Measurements from ENCODE around the gene ZSCAN22. TPM values are rescaled to one million over a fixed set of nuclear protein-coding genes. Genes with fewer than 3 reads are reported as not detected.

The ZSCAN22 gene
- total and polyA plus RNA-seq, 2 of the 4 experiments (the other 2 are of a cell fraction), result 2.2 to 2.5 TPM

- POLR2A ChIA-PET (ENCODE audit: unreplicated experiment), result no interaction called here
- no peak for ATAC-seq (ENCODE audit: low read depth)
- H3K4me3 ChIP-seq (ENCODE audit: insufficient read depth, low read depth, low read length), result no peak overlapping the region
Observed at GRCh38 chr19:58319241-58319640, 7.6 kb upstream of the ZSCAN22 start.

More at GRCh38 chr19:58319241-58319640, 7.6 kb upstream of the ZSCAN22 start:
- H3K4me2 ChIP-seq (ENCODE audit: low read depth, low read length), result no peak overlapping the region
- no peak overlapping the region for H3K27ac ChIP-seq (ENCODE audit: insufficient read depth, low read length)
- no peak for DNase-seq
- CTCF ChIA-PET, result no interaction called here
- no peak overlapping the region for H4K91ac ChIP-seq (ENCODE audit: insufficient read depth, low read depth, low read length)
- H3K4ac ChIP-seq (ENCODE audit: low read depth, low read length), result no peak overlapping the region
- H3K79me1 ChIP-seq (ENCODE audit: low read depth in 1 of 2, low read length in 2 of 2), result peaks cover 14 to 34% of the 10 kb centered on the region in 2 experiments; a peak in 3 of 4 replicates
- H2AFZ ChIP-seq (replicated peaks; ENCODE audit: low read length, poor library complexity), result no peak overlapping the region
- no peak overlapping the region for H4K5ac ChIP-seq (ENCODE audit: low read depth, low read length)
- no peak overlapping the region for H3K14ac ChIP-seq (replicated peaks; ENCODE audit: low read depth, low read length)
- no peak overlapping the region for H3K23ac ChIP-seq (ENCODE audit: low read depth, low read length)
- H4K20me1 ChIP-seq (ENCODE audit: insufficient read depth, low read length), result peaks cover 28% of the 10 kb centered on the region
- H3K56ac ChIP-seq (ENCODE audit: extremely low read depth, insufficient read depth, low read length), result no peak overlapping the region
- H2BK15ac ChIP-seq (ENCODE audit: low read depth, low read length), result no peak overlapping the region
- no peak overlapping the region for H2BK5ac ChIP-seq (ENCODE audit: low read depth, low read length, poor library complexity, severe bottlenecking)
- H2AK5ac ChIP-seq (ENCODE audit: low read depth, low read length), result no peak overlapping the region
- peaks cover 23% of the 10 kb centered on the region for H3K36me3 ChIP-seq (ENCODE audit: control insufficient read depth, insufficient read depth, low read length)
- 0 out of 2 replicates have a peak, but pooled peaks cover 10% of the 10 kb centered on the region for H3K9me1 ChIP-seq (ENCODE audit: insufficient read depth, low read length)
- 97% methylated on average over 8 of the region's 10 CpGs; no CpG with 5 or more reads in 1 of the 2 experiments for WGBS, 2 experiments (ENCODE audit: extremely low coverage in 2 of 2, insufficient read length in 1 of 2)
- no TSS peak for BruUV-seq (replicated peaks)
- in situ Hi-C loops (cut with MboI; ENCODE audit: low sequenced_read_pairs), result no loop called here
- dilution Hi-C loops (cut with HindIII; ENCODE audit: low sequenced_read_pairs, unreplicated experiment), result no loop called here
- intact Hi-C loops (cut with micrococcal nuclease), result no loop called here
- H2BK20ac ChIP-seq (ENCODE audit: low read depth, low read length), result no peak overlapping the region
- H3K27me3 ChIP-seq (ENCODE audit: control insufficient read depth, insufficient read depth, low read length), result no peaks in the 10 kb centered on the region
- no peaks in the 10 kb centered on the region for H3K9me3 ChIP-seq (ENCODE audit: control insufficient read depth, insufficient read depth, low read length)
- no peaks in the 10 kb centered on the region for H3K4me1 ChIP-seq (ENCODE audit: control insufficient read depth, insufficient read depth, low read length)
- no peak overlapping the region for H2AK9ac ChIP-seq (replicated peaks; ENCODE audit: low read depth, low read length, poor library complexity)
- no peak overlapping the region for H2BK120ac ChIP-seq (ENCODE audit: low read depth, low read length)
- H3K9ac ChIP-seq (ENCODE audit: low read depth, low read length), result no peak overlapping the region
- no peak overlapping the region for H3K18ac ChIP-seq (ENCODE audit: low read depth, low read length)
- TF ChIP-seq, protein P1, sequence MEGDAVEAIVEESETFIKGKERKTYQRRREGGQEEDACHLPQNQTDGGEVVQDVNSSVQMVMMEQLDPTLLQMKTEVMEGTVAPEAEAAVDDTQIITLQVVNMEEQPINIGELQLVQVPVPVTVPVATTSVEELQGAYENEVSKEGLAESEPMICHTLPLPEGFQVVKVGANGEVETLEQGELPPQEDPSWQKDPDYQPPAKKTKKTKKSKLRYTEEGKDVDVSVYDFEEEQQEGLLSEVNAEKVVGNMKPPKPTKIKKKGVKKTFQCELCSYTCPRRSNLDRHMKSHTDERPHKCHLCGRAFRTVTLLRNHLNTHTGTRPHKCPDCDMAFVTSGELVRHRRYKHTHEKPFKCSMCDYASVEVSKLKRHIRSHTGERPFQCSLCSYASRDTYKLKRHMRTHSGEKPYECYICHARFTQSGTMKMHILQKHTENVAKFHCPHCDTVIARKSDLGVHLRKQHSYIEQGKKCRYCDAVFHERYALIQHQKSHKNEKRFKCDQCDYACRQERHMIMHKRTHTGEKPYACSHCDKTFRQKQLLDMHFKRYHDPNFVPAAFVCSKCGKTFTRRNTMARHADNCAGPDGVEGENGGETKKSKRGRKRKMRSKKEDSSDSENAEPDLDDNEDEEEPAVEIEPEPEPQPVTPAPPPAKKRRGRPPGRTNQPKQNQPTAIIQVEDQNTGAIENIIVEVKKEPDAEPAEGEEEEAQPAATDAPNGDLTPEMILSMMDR (conservative IDR thresholded peaks at IDR 0.05; ENCODE audit: low read depth, low read length), result no peak
- no peak for TF ChIP-seq POLR2A (IDR thresholded peaks at IDR 0.05; ENCODE audit: low read depth, low read length)
- H4K8ac ChIP-seq (ENCODE audit: low read depth in 2 of 2, low read length in 2 of 2), result no peak overlapping the region
